ENCODE results near the gene HOXA6.

The HOXA6 gene

GRCh38 chr7:27141137-27141922, 6.2 kb downstream of the HOXA6 start:
- no peak for TF ChIP-seq CTCF (conservative IDR thresholded peaks at IDR 0.05; ENCODE audit: low read depth)
- DNase-seq (ENCODE audit: low spot score), result no peak
- ChIA-PET CTCF (interaction anchor here (0.5 to 2.3 kb wide), 13 partner anchors 9 to 1429 kb away, joined by 3 to 10 read pairs (median 4); partner anchors contain the start of gene HOXA4), POLR2A (ENCODE audit: low non-redundant PET) (interaction anchor here (0.5 kb wide), 1 partner anchor 282 kb away, joined by 5 read pairs; no protein-coding TSS in a partner anchor)
- H3K27ac ChIP-seq, result peak overlapping the region; percentile 90

GRCh38 chr7:27140126-27140857, 7.3 kb downstream of the HOXA6 start:
- CTCF ChIA-PET, result interaction anchor here (0.6 to 2.3 kb wide), 6 partner anchors 42 to 768 kb away, joined by 3 to 10 read pairs (median 4); no protein-coding TSS in a partner anchor
- H3K27ac ChIP-seq, result peak overlapping the region; percentile 84
- POLR2A ChIA-PET (ENCODE audit: low non-redundant PET), result no interaction called here
- no peak for TF ChIP-seq CTCF (conservative IDR thresholded peaks at IDR 0.05; ENCODE audit: low read depth)
- DNase-seq (ENCODE audit: low spot score), result no peak

GRCh38 chr7:27139334-27140125, 8.0 kb downstream of the HOXA6 start:
- ChIA-PET CTCF (interaction anchor here (0.6 kb wide), 3 partner anchors 8 to 767 kb away, joined by 3 to 7 read pairs (median 4); no protein-coding TSS in a partner anchor), POLR2A (ENCODE audit: low non-redundant PET) (no interaction called here)
- H3K27ac ChIP-seq, result peak overlapping the region; percentile 84
- no peak for TF ChIP-seq CTCF (conservative IDR thresholded peaks at IDR 0.05; ENCODE audit: low read depth)
- no peak for DNase-seq (ENCODE audit: low spot score)

GRCh38 chr7:27138985-27139333, 8.6 kb downstream of the HOXA6 start:
- POLR2A ChIA-PET (ENCODE audit: low non-redundant PET), result no interaction called here
- H3K27ac ChIP-seq, result peak overlapping the region; percentile 84
- TF ChIP-seq CTCF (conservative IDR thresholded peaks at IDR 0.05; ENCODE audit: low read depth), result no peak
- DNase-seq (ENCODE audit: low spot score), result no peak
- CTCF ChIA-PET, result interaction anchor here (0.6 kb wide), 2 partner anchors 8 to 41 kb away, joined by 3 to 7 read pairs; no protein-coding TSS in a partner anchor

GRCh38 chr7:27138472-27138871, 9.1 kb downstream of the HOXA6 start:
- H3K27ac ChIP-seq, result no peak overlapping the region
- TF ChIP-seq CTCF (conservative IDR thresholded peaks at IDR 0.05; ENCODE audit: low read depth), result no peak
- no peak for DNase-seq (ENCODE audit: low spot score)
- CTCF ChIA-PET, result no interaction called here
- POLR2A ChIA-PET (ENCODE audit: low non-redundant PET), result no interaction called here

All from RWPE1 (cell line).